CD14-positive monocyte (primary cell): ENCODE results near the gene RAB20. TPM values are rescaled to one million over a fixed set of nuclear protein-coding genes. Genes with fewer than 3 reads are reported as not detected.
A peak's percentile ranks its signal among the peaks of the same experiment; 100 is the strongest.

Experiments used
- DNase-seq, 3 donors: peaks; one replicate each; pipeline ENCODE4 v3.0.0-alpha.2; 2011 to 2022
- H2AFZ ChIP-seq: 2 replicates; pipeline ENCODE4 v1.6.0; 2012; ENCODE audit warnings: mild to moderate bottlenecking, low read depth, low read length, inconsistent platforms; ENCODE audit not compliant: insufficient read depth, poor library complexity, severe bottlenecking
- H3K27ac ChIP-seq, 2 donors: 1 replicate in 1 of 2; 2 replicates in 1 of 2; pipeline ENCODE4 v1.5.1; 2012 to 2013; ENCODE audit warnings: low read length in 2 of 2, control low read depth in 1 of 2, inconsistent platforms in 1 of 2, low read depth in 1 of 2, mild to moderate bottlenecking in 1 of 2
- H3K27me3 ChIP-seq, 2 donors: one replicate each; pipeline versions ENCODE4 v1.6.0 to v1.6.1; 2011 to 2013; ENCODE audit warnings: low read length in 2 of 2; ENCODE audit not compliant: control insufficient read depth in 2 of 2, insufficient read depth in 2 of 2
- H3K36me3 ChIP-seq, 2 donors: replicated peaks in 1 of 2; 1 replicate in 1 of 2; 2 replicates in 1 of 2; pipeline versions ENCODE4 v1.5.1 to v1.6.1; 2012 to 2013; ENCODE audit warnings: low read length in 2 of 2, control low read depth in 1 of 2, inconsistent platforms in 1 of 2, mild to moderate bottlenecking in 1 of 2; ENCODE audit not compliant: insufficient read depth in 2 of 2, control insufficient read depth in 1 of 2
- H3K4me1 ChIP-seq, 2 donors: 1 replicate in 1 of 2; 2 replicates in 1 of 2; pipeline versions ENCODE4 v1.5.1 to v1.6.1; 2012 to 2013; ENCODE audit warnings: low read length in 2 of 2, control low read depth in 1 of 2, inconsistent platforms in 1 of 2, mild to moderate bottlenecking in 1 of 2, moderate library complexity in 1 of 2; ENCODE audit not compliant: insufficient read depth in 2 of 2, control insufficient read depth in 1 of 2
- H3K4me2 ChIP-seq: replicated peaks from 2 replicates; pipeline ENCODE3; 2012; ENCODE audit warnings: low read length, moderate library complexity, mild to moderate bottlenecking; ENCODE audit not compliant: poor library complexity, severe bottlenecking; ENCODE audit errors: extremely low read depth
- H3K4me3 ChIP-seq, 3 experiments: fragments of 200-600 bp in 1 of 3; sonication (generic) in 1 of 3; replicated peaks in 1 of 3; 1 replicate in 2 of 3; 2 replicates in 1 of 3; pipeline ENCODE4 v1.5.1; 2011 to 2013; ENCODE audit warnings: low read length in 3 of 3, mild to moderate bottlenecking in 3 of 3, control low read depth in 2 of 3, low read depth in 2 of 3, inconsistent platforms in 1 of 3, moderate library complexity in 1 of 3
- H3K79me2 ChIP-seq: 2 replicates; pipeline ENCODE4 v1.6.0; 2012; ENCODE audit warnings: mild to moderate bottlenecking, control low read depth, inconsistent platforms, low read length, moderate library complexity; ENCODE audit not compliant: insufficient read depth
- H3K9ac ChIP-seq: 2 replicates; pipeline ENCODE4 v1.6.0; 2017; ENCODE audit warnings: low read length, mild to moderate bottlenecking; ENCODE audit not compliant: insufficient read depth, poor library complexity, severe bottlenecking
- H3K9me3 ChIP-seq, 2 donors: replicated peaks in 1 of 2; 1 replicate in 1 of 2; 2 replicates in 1 of 2; pipeline versions ENCODE4 v1.5.1 to v1.6.1; 2012 to 2013; ENCODE audit warnings: low read length in 2 of 2, control low read depth in 1 of 2; ENCODE audit not compliant: control insufficient read depth in 1 of 2, insufficient read depth in 1 of 2
- H4K20me1 ChIP-seq: 2 replicates; pipeline ENCODE4 v1.6.0; 2012; ENCODE audit warnings: mild to moderate bottlenecking, low read length, control low read depth, moderate library complexity; ENCODE audit not compliant: insufficient read depth
- H3K27ac Mint-ChIP-seq, 7 donors: one replicate each; pipeline ENCODE4 v1.8.0; 2020; ENCODE audit warnings: mild to moderate bottlenecking in 7 of 7, mixed read lengths in 7 of 7, moderate library complexity in 6 of 7, inconsistent platforms in 2 of 7
- H3K27me3 Mint-ChIP-seq, 3 donors: one replicate each; pipeline ENCODE4 v1.8.0; 2021 to 2022; ENCODE audit warnings: low read depth in 3 of 3, mild to moderate bottlenecking in 3 of 3, mixed read lengths in 3 of 3, moderate library complexity in 3 of 3, inconsistent platforms in 1 of 3
- H3K36me3 Mint-ChIP-seq, 2 donors: one replicate each; pipeline ENCODE4 v1.8.0; 2020; ENCODE audit warnings: mixed read lengths in 2 of 2, inconsistent platforms in 1 of 2, mild to moderate bottlenecking in 1 of 2
- H3K4me1 Mint-ChIP-seq: one replicate; pipeline ENCODE4 v1.8.0; 2020; ENCODE audit warnings: mild to moderate bottlenecking, mixed read lengths
- H3K4me3 Mint-ChIP-seq, 2 donors: one replicate each; pipeline ENCODE4 v1.8.0; 2020; ENCODE audit warnings: mild to moderate bottlenecking in 2 of 2, mixed read lengths in 2 of 2, moderate library complexity in 1 of 2
- H3K9me3 Mint-ChIP-seq, 7 donors: one replicate each; pipeline ENCODE4 v1.8.0; 2020 to 2022; ENCODE audit warnings: mixed read lengths in 7 of 7, mild to moderate bottlenecking in 6 of 7, moderate library complexity in 6 of 7, inconsistent platforms in 2 of 7
- CTCF ChIP-seq: fragments of 200-600 bp; IDR thresholded peaks from one replicate; pipeline ENCODE4 v1.8.0; 2022; ENCODE audit warnings: antibody characterized with exemption, mild to moderate bottlenecking
- WGBS: methylation state at CpG from one replicate; pipeline ENCODE4 v1.1.5; 2013; ENCODE audit warnings: missing lambda C conversion rate; ENCODE audit not compliant: insufficient coverage; 5-methylcytosine and 5-hydroxymethylcytosine counted together
- intact Hi-C, 2 donors: fragments of 100-400 bp; cut with micrococcal nuclease; formaldehyde crosslinking; loops; one replicate each; pipeline versions ENCODE4 v1.15.0 to v1.15.1; 2023
- polyA plus RNA-seq, 3 donors: library from polyadenylated mRNA; depleted of rRNA in 1 of 3; unstranded in 2 of 3; stranded (reverse) in 1 of 3; fragments of 300-500 nt in 2 of 3; fragments of >200 nt in 1 of 3; fragmentation: Illumina TruSeq in 2 of 3; gene quantifications; 1 replicate in 2 of 3; 2 replicates in 1 of 3; pipeline ENCODE4 v1.2.3, GENCODE V29; 2012 to 2021

Gene RAB20
- polyA plus RNA-seq, 3 donors, result 37.8 to 77.5 (median 43.1) TPM

- H3K4me3 Mint-ChIP-seq, result peak overlapping the region; percentile 48 to 52
- H3K4me1 Mint-ChIP-seq, result peaks cover 90% of the 10 kb centered on the region
- 97% methylated on average over 4 of the region's 9 CpGs for WGBS
- peaks cover 83 to 91% of the 10 kb centered on the region in 2 donors for H3K4me1 ChIP-seq
- H4K20me1 ChIP-seq, result peaks cover 10% of the 10 kb centered on the region
- H3K79me2 ChIP-seq, result peaks cover 80% of the 10 kb centered on the region
- H2AFZ ChIP-seq, result no peak overlapping the region
- peaks cover 0 to 2% (median 0%) of the 10 kb centered on the region in 7 donors for H3K9me3 Mint-ChIP-seq
- no peaks in the 10 kb centered on the region for H3K27me3 ChIP-seq
- peaks cover 0 to 3% of the 10 kb centered on the region in 2 donors for H3K36me3 ChIP-seq
- peaks cover 34 to 47% of the 10 kb centered on the region in 2 donors for H3K36me3 Mint-ChIP-seq
- peak overlapping the region; percentile 58 for H3K4me2 ChIP-seq
- intact Hi-C loops, result no loop called here
- peak overlapping the region; percentile 84 to 91 (median 86) for H3K27ac Mint-ChIP-seq
- H3K27me3 Mint-ChIP-seq, result peaks cover 0 to 3% (median 0%) of the 10 kb centered on the region in 3 donors
- DNase-seq, result peak; percentile 52 to 73 (median 65)
- H3K9ac ChIP-seq, result no peak overlapping the region
- no peak for TF ChIP-seq CTCF
- no peaks in the 10 kb centered on the region for H3K9me3 ChIP-seq
- H3K4me3 ChIP-seq, result peak overlapping the region in 1 of 3 experiments; percentile 50
- H3K27ac ChIP-seq, result peak overlapping the region; percentile 77 to 82
Measured at GRCh38 chr13:110531671-110532083, 29.8 kb downstream of the RAB20 start.

- H4K20me1 ChIP-seq, result peaks cover 12% of the 10 kb centered on the region
- H3K4me1 ChIP-seq, result peaks cover 81 to 89% of the 10 kb centered on the region in 2 donors
- H3K27ac ChIP-seq, result peak overlapping the region; percentile 16 to 82
- peak overlapping the region in 1 of 3 experiments; percentile 50 for H3K4me3 ChIP-seq
- no peak for DNase-seq
- Mint-ChIP-seq H3K9me3 (peaks cover 0 to 2% (median 0%) of the 10 kb centered on the region in 7 donors), H3K4me3 (no peak overlapping the region), H3K27ac (peak overlapping the region in 6 of 7 donors; percentile 84 to 91 (median 87)), H3K27me3 (peaks cover 0 to 3% (median 0%) of the 10 kb centered on the region in 3 donors), H3K36me3 (peaks cover 37 to 50% of the 10 kb centered on the region in 2 donors), H3K4me1 (peaks cover 90% of the 10 kb centered on the region)
- no peak overlapping the region for H2AFZ ChIP-seq
- no peak for TF ChIP-seq CTCF
- H3K9ac ChIP-seq, result no peak overlapping the region
- H3K9me3 ChIP-seq, result no peaks in the 10 kb centered on the region
- H3K4me2 ChIP-seq, result peak overlapping the region; percentile 58
- H3K79me2 ChIP-seq, result peaks cover 86% of the 10 kb centered on the region
- no peaks in the 10 kb centered on the region for H3K27me3 ChIP-seq
- H3K36me3 ChIP-seq, result peaks cover 0 to 3% of the 10 kb centered on the region in 2 donors
- intact Hi-C loops, result no loop called here
- 91% methylated on average over 5 of the region's 7 CpGs for WGBS
Measured at GRCh38 chr13:110531100-110531499, 30.4 kb downstream of the RAB20 start.
